HL-60 (cell line): ENCODE measurements around the gene NOS1AP.

ENCODE experiments used
- CTCF ChIP-seq: IDR thresholded peaks from one replicate; pipeline ENCODE4 v1.5.1; 2011; ENCODE audit warnings: low read length, control low read depth, inconsistent platforms; ENCODE audit not compliant: insufficient read depth
- TF ChIP-seq, protein P1 (sequence below): IDR thresholded peaks from 2 replicates; pipeline ENCODE4 v1.6.1; 2012; ENCODE audit warnings: low read depth; ENCODE audit not compliant: insufficient replicate concordance

DNA sequence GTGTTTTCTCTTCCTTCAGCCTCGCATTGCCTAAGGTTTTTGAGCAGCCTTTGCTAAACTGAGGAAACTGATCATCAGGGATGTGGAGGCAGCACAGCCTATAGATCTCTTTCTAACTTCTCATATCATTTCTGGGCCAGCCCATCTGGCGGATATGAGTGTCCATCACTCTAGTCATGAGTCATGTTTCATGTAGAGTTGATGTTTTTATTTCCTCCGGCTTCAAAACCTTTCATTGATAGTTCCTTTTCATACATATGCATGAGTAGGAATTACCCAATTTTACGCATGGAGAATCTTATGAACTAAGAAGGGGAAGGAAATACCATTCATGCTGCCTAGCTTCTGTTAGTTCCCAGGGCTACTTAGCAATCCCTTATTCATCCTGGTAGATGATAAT is 240.8 kb downstream of the NOS1AP start:
- TF ChIP-seq CTCF, result no peak
- TF ChIP-seq, protein P1, sequence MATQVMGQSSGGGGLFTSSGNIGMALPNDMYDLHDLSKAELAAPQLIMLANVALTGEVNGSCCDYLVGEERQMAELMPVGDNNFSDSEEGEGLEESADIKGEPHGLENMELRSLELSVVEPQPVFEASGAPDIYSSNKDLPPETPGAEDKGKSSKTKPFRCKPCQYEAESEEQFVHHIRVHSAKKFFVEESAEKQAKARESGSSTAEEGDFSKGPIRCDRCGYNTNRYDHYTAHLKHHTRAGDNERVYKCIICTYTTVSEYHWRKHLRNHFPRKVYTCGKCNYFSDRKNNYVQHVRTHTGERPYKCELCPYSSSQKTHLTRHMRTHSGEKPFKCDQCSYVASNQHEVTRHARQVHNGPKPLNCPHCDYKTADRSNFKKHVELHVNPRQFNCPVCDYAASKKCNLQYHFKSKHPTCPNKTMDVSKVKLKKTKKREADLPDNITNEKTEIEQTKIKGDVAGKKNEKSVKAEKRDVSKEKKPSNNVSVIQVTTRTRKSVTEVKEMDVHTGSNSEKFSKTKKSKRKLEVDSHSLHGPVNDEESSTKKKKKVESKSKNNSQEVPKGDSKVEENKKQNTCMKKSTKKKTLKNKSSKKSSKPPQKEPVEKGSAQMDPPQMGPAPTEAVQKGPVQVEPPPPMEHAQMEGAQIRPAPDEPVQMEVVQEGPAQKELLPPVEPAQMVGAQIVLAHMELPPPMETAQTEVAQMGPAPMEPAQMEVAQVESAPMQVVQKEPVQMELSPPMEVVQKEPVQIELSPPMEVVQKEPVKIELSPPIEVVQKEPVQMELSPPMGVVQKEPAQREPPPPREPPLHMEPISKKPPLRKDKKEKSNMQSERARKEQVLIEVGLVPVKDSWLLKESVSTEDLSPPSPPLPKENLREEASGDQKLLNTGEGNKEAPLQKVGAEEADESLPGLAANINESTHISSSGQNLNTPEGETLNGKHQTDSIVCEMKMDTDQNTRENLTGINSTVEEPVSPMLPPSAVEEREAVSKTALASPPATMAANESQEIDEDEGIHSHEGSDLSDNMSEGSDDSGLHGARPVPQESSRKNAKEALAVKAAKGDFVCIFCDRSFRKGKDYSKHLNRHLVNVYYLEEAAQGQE, result no peak
